GM21723 (cell line): ENCODE results near the gene OR5D13.

Experiments
- ATAC-seq: cut with Tn5 transposase; IDR thresholded peaks from one replicate; pipeline ENCODE4 v1.9.1; 2021; ENCODE audit warnings: mild to moderate bottlenecking, moderate library complexity; ENCODE audit not compliant: unreplicated experiment

OR5D13 gene

GRCh38 chr11:55773138-55773537, at the start of gene OR5D13:
Gene OR5D13 (plus strand): TSS chr11:55773438. CDS start chr11:55773438, 0 bp downstream.
- no peak for ATAC-seq

GRCh38 chr11:55726715-55727324, 46.4 kb upstream of the OR5D13 start:
- no peak for ATAC-seq

GRCh38 chr11:55732936-55733335, 40.3 kb upstream of the OR5D13 start:
- ATAC-seq = no peak

GRCh38 chr11:55791606-55792005, 18.4 kb downstream of the OR5D13 start:
- ATAC-seq = no peak

DNA sequence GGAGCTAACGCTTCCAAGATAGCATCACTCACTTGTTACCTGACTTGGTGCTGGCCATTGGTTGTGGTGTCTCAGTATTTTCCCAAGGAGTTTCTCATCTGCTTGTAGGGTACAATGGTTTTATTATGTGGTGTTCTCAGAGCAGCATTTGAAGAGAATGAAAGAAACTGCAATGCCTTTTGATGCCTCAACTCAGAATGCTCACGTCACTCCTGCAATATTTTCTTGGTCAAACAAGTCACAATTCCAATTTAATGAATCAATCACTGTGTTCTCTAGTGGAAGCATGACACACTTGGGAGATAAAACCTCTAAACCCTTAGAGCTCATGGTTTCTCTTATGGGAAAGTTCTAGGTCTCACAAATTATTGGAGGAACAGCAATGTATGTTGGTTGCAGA, 20.1 kb downstream of the OR5D13 start:
- no peak for ATAC-seq

- no peak for ATAC-seq
These were observed 22.0 kb downstream of the OR5D13 start, which contains the start of gene OR5D14 for GRCh38 chr11:55795256-55795655. Gene OR5D14 (plus strand): TSS chr11:55795556. CDS start chr11:55795556, 0 bp downstream.

- ATAC-seq = no peak
These were observed 33.0 kb downstream of the OR5D13 start for GRCh38 chr11:55806248-55806647.

DNA sequence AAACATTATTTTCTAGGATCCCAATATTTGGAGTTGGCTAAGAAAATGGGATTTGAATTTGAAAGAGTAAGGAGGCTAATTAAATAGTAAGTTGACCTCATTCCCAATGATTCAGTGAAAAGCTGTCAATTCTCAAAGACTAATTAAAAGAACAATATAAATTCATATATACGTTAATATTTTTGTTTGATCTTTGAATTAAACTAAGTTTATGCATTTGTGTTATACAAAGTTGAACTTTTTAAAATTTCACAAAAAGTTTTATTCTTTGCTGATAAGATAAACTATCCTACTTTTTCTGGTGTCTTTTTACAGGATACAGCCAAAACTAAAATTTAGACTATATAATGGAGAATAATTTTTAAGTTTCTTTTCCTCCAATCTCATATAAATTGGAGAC, 37.8 kb downstream of the OR5D13 start, which contains the start of gene OR5L1:
Gene OR5L1 (plus strand): TSS at position 301 of the 400 bp plus-strand sequence. CDS start 100 bp downstream, outside the sequence.
- no peak for ATAC-seq

- ATAC-seq = no peak
These were observed 46.1 kb downstream of the OR5D13 start, which contains the start of gene OR5D18 for GRCh38 chr11:55819330-55819729. Gene OR5D18 (plus strand): TSS chr11:55819630. CDS start chr11:55819630, 0 bp downstream.
